AML-193 (cell line): ENCODE measurements around the gene IRF4.

Experiments
- DNase-seq, 2 experiments: peaks; one replicate each; lab custom pipeline; 2025; lab: John Stamatoyannopoulos, UW

The IRF4 gene

GRCh38 chr6:398558-399078 is 7.1 kb downstream of the IRF4 start:
- no peak for DNase-seq

- DNase-seq, result no peak
These were observed 8.4 kb downstream of the IRF4 start for GRCh38 chr6:399785-400534.

GRCh38 chr6:400815-401214 is 9.3 kb downstream of the IRF4 start:
- no peak for DNase-seq

- DNase-seq, result no peak
These were observed 9.9 kb downstream of the IRF4 start for GRCh38 chr6:401239-401993.

GRCh38 chr6:401994-402640 is 10.6 kb downstream of the IRF4 start:
- DNase-seq, result no peak

- DNase-seq, result no peak
These were observed 11.5 kb downstream of the IRF4 start for GRCh38 chr6:402901-403658.

GRCh38 chr6:403659-404655 is 12.4 kb downstream of the IRF4 start:
- DNase-seq, result no peak

- no peak for DNase-seq
These were observed 13.3 kb downstream of the IRF4 start for GRCh38 chr6:404685-405423.

- no peak for DNase-seq
These were observed 16.6 kb downstream of the IRF4 start for GRCh38 chr6:408148-408547.

- DNase-seq, result peak; percentile 46 to 58
These were observed 17.1 kb downstream of the IRF4 start for GRCh38 chr6:408599-409102.

- DNase-seq, result no peak
These were observed 17.9 kb downstream of the IRF4 start for GRCh38 chr6:409370-409972.

- DNase-seq, result no peak
These were observed 19.2 kb downstream of the IRF4 start for GRCh38 chr6:410555-411395.

- no peak for DNase-seq
These were observed 20.0 kb downstream of the IRF4 start for GRCh38 chr6:411402-412145.

- DNase-seq, result no peak
These were observed 20.8 kb downstream of the IRF4 start for GRCh38 chr6:412146-412886.

GRCh38 chr6:414447-414846 is 22.9 kb downstream of the IRF4 start:
- no peak for DNase-seq

- no peak for DNase-seq
These were observed 23.5 kb downstream of the IRF4 start for GRCh38 chr6:415087-415486.

GRCh38 chr6:421211-421610 is 29.7 kb downstream of the IRF4 start:
- DNase-seq, result no peak
